Fibroblast of skin of left quadriceps (primary cell): ENCODE measurements around the gene USP17L18.
"Not testable (repeated sequence)": the region's sequence is repeated elsewhere in the genome, so short reads cannot be mapped to it uniquely, and the experiment has no call there.

Experiments used
- DNase-seq, 2 experiments: peaks; one replicate each; pipeline ENCODE4 v3.0.0-alpha.2; 2013; ENCODE audit warnings: low read depth in 2 of 2

USP17L18 gene

GRCh38 chr4:9247953-9248680 lies at the start of gene USP17L18:
Gene USP17L18, plus strand, starts transcription at chr4:9248630. Its CDS starts 0 bp downstream, at chr4:9248630.
- DNase-seq, result not testable (repeated sequence)

- DNase-seq, result not testable (repeated sequence)
These were observed 38.1 kb upstream of the USP17L18 start, which contains the start of gene USP17L10 for GRCh38 chr4:9210357-9210756. Gene USP17L10, plus strand, starts transcription at chr4:9210657. Its CDS starts 0 bp downstream, at chr4:9210657.

GRCh38 chr4:9214701-9215100 lies 33.7 kb upstream of the USP17L18 start:
- not testable (repeated sequence) for DNase-seq

GRCh38 chr4:9215105-9215504 lies 33.3 kb upstream of the USP17L18 start, which contains the start of gene USP17L11:
Gene USP17L11, plus strand, starts transcription at chr4:9215405. Its CDS starts 0 bp downstream, at chr4:9215405.
- not testable (repeated sequence) for DNase-seq

GRCh38 chr4:9219852-9220251 lies 28.6 kb upstream of the USP17L18 start, which contains the start of gene USP17L12:
Gene USP17L12, plus strand, starts transcription at chr4:9220152. Its CDS starts 0 bp downstream, at chr4:9220152.
- not testable (repeated sequence) for DNase-seq

GRCh38 chr4:9224596-9224995 lies 23.8 kb upstream of the USP17L18 start, which contains the start of gene USP17L13:
Gene USP17L13, plus strand, starts transcription at chr4:9224896. Its CDS starts 0 bp downstream, at chr4:9224896.
- not testable (repeated sequence) for DNase-seq

GRCh38 chr4:9230249-9230648 lies 18.2 kb upstream of the USP17L18 start:
- not testable (repeated sequence) for DNase-seq

GRCh38 chr4:9234085-9234484 lies 14.3 kb upstream of the USP17L18 start, which contains the start of gene USP17L15:
Gene USP17L15, plus strand, starts transcription at chr4:9234385. Its CDS starts 0 bp downstream, at chr4:9234385.
- DNase-seq, result not testable (repeated sequence)

GRCh38 chr4:9238461-9238860 lies 10.0 kb upstream of the USP17L18 start:
- DNase-seq, result not testable (repeated sequence)

- not testable (repeated sequence) for DNase-seq
These were observed 4.9 kb upstream of the USP17L18 start, which contains the start of gene USP17L17 for GRCh38 chr4:9243579-9243978. Gene USP17L17, plus strand, starts transcription at chr4:9243879. Its CDS starts 0 bp downstream, at chr4:9243879.

GRCh38 chr4:9253078-9253477 lies 4.6 kb downstream of the USP17L18 start, which contains the start of gene USP17L19:
Gene USP17L19, plus strand, starts transcription at chr4:9253378. Its CDS starts 0 bp downstream, at chr4:9253378.
- DNase-seq, result not testable (repeated sequence)

- DNase-seq, result not testable (repeated sequence)
These were observed 9.4 kb downstream of the USP17L18 start, which contains the start of gene USP17L20 for GRCh38 chr4:9257824-9258223. Gene USP17L20, plus strand, starts transcription at chr4:9258124. Its CDS starts 0 bp downstream, at chr4:9258124.

GRCh38 chr4:9262572-9262971 lies 14.1 kb downstream of the USP17L18 start, which contains the start of gene USP17L21:
Gene USP17L21, plus strand, starts transcription at chr4:9262872. Its CDS starts 0 bp downstream, at chr4:9262872.
- not testable (repeated sequence) for DNase-seq

- DNase-seq, result not testable (repeated sequence)
These were observed 18.9 kb downstream of the USP17L18 start, which contains the start of gene USP17L22 for GRCh38 chr4:9267319-9267718. Gene USP17L22, plus strand, starts transcription at chr4:9267619. Its CDS starts 0 bp downstream, at chr4:9267619.

GRCh38 chr4:9271719-9272118 lies 23.3 kb downstream of the USP17L18 start:
- not testable (repeated sequence) for DNase-seq
